IMR-90 (cell line): Measurements from ENCODE around the gene APBB3. TPM values are rescaled to one million over a fixed set of nuclear protein-coding genes. Genes with fewer than 3 reads are reported as not detected.

ENCODE experiments used
- ATAC-seq: fragments of 200-7000 bp; cut with Tn5 transposase; 2 replicates; pipeline ENCODE4 v1.9.1; 2020; ENCODE audit warnings: low read depth, mild to moderate bottlenecking, moderate library complexity
- BruUV-seq: library from RNA; stranded (reverse); fragments of 400-500 nt; replicated peaks from 2 replicates; lab custom pipeline; 2021; lab: Mats Ljungman, UMichigan
- CTCF ChIA-PET: fragments of 300-600 bp; formaldehyde crosslinking; extraction: SDS; loops from one replicate; lab custom pipeline; 2021; ENCODE audit warnings: antibody characterized with exemption; lab: Yijun Ruan, JAX
- POLR2A ChIA-PET: fragments of 300-600 bp; sonication (Branson Sonifier 250); formaldehyde crosslinking; loops from one replicate; lab custom pipeline; 2022; ENCODE audit warnings: antibody characterized with exemption; ENCODE audit not compliant: unreplicated experiment; lab: Charles Lee
- DNase-seq: peaks from one replicate; pipeline ENCODE4 v3.0.0; 2013
- H2AFZ ChIP-seq: replicated peaks from 2 replicates; pipeline ENCODE3; 2013; ENCODE audit warnings: low read length, mild to moderate bottlenecking; ENCODE audit not compliant: poor library complexity
- H2AK5ac ChIP-seq: 2 replicates; pipeline ENCODE4 v1.6.1; 2013; ENCODE audit warnings: low read depth, low read length, inconsistent platforms
- H2AK9ac ChIP-seq: replicated peaks from 2 replicates; pipeline ENCODE3; 2013; ENCODE audit warnings: mild to moderate bottlenecking, low read depth, low read length, moderate library complexity; ENCODE audit not compliant: poor library complexity
- H2BK120ac ChIP-seq: 2 replicates; pipeline ENCODE4 v1.6.1; 2013; ENCODE audit warnings: low read depth, low read length, inconsistent platforms
- H2BK15ac ChIP-seq: 3 replicates; pipeline ENCODE4 v1.6.1; 2013; ENCODE audit warnings: low read depth, low read length, inconsistent platforms
- H2BK20ac ChIP-seq: 2 replicates; pipeline ENCODE4 v1.6.1; 2013; ENCODE audit warnings: low read depth, mild to moderate bottlenecking, inconsistent platforms, low read length, moderate library complexity
- H2BK5ac ChIP-seq: 2 replicates; pipeline ENCODE4 v1.6.1; 2013; ENCODE audit warnings: mild to moderate bottlenecking, low read depth, low read length, inconsistent platforms; ENCODE audit not compliant: poor library complexity, severe bottlenecking
- H3K14ac ChIP-seq: replicated peaks from 2 replicates; pipeline ENCODE4 v1.6.1; 2013; ENCODE audit warnings: low read depth, low read length, inconsistent platforms
- H3K18ac ChIP-seq: 2 replicates; pipeline ENCODE4 v1.6.1; 2013; ENCODE audit warnings: low read depth, low read length, control low read depth
- H3K23ac ChIP-seq: 2 replicates; pipeline ENCODE4 v1.6.1; 2013; ENCODE audit warnings: low read depth, low read length, inconsistent platforms
- H3K27ac ChIP-seq: 2 replicates; pipeline ENCODE4 v1.5.1; 2013; ENCODE audit warnings: mild to moderate bottlenecking, control low read depth, low read length; ENCODE audit not compliant: insufficient read depth
- H3K27me3 ChIP-seq: 2 replicates; pipeline ENCODE4 v1.6.1; 2013; ENCODE audit warnings: low read length; ENCODE audit not compliant: control insufficient read depth, insufficient read depth
- H3K36me3 ChIP-seq: 2 replicates; pipeline ENCODE4 v1.6.1; 2013; ENCODE audit warnings: low read length, mixed read lengths; ENCODE audit not compliant: control insufficient read depth, insufficient read depth
- H3K4ac ChIP-seq: 2 replicates; pipeline ENCODE4 v1.6.1; 2013; ENCODE audit warnings: low read depth, low read length, inconsistent platforms
- H3K4me1 ChIP-seq: 2 replicates; pipeline ENCODE4 v1.6.1; 2013; ENCODE audit warnings: low read length, mixed read lengths; ENCODE audit not compliant: control insufficient read depth, insufficient read depth
- H3K4me2 ChIP-seq: 2 replicates; pipeline ENCODE4 v1.6.1; 2013; ENCODE audit warnings: low read depth, mild to moderate bottlenecking, control low read depth, low read length, moderate library complexity
- H3K4me3 ChIP-seq: 2 replicates; pipeline ENCODE4 v1.5.1; 2013; ENCODE audit warnings: low read depth, mild to moderate bottlenecking, control low read depth, low read length, moderate library complexity; ENCODE audit not compliant: insufficient read depth
- H3K56ac ChIP-seq: 2 replicates; pipeline ENCODE4 v1.6.1; 2013; ENCODE audit warnings: low read length, inconsistent platforms; ENCODE audit not compliant: insufficient read depth; ENCODE audit errors: extremely low read depth
- H3K79me1 ChIP-seq, 2 experiments: 2 replicates each; pipeline ENCODE4 v1.6.1; 2013; ENCODE audit warnings: low read length in 2 of 2, inconsistent platforms in 1 of 2, low read depth in 1 of 2
- H3K9ac ChIP-seq: 2 replicates; pipeline ENCODE4 v1.6.1; 2013; ENCODE audit warnings: low read depth, low read length, control low read depth
- H3K9me1 ChIP-seq: 2 replicates; pipeline ENCODE4 v1.6.1; 2013; ENCODE audit warnings: low read length, inconsistent platforms; ENCODE audit not compliant: insufficient read depth
- H3K9me3 ChIP-seq: 2 replicates; pipeline ENCODE4 v1.6.1; 2013; ENCODE audit warnings: low read length; ENCODE audit not compliant: control insufficient read depth, insufficient read depth
- H4K20me1 ChIP-seq: 2 replicates; pipeline ENCODE4 v1.6.1; 2013; ENCODE audit warnings: low read length, inconsistent platforms; ENCODE audit not compliant: insufficient read depth
- H4K5ac ChIP-seq: 2 replicates; pipeline ENCODE4 v1.6.1; 2013; ENCODE audit warnings: mild to moderate bottlenecking, low read depth, low read length, control low read depth
- H4K8ac ChIP-seq, 2 experiments: 2 replicates each; pipeline ENCODE4 v1.6.1; 2013; ENCODE audit warnings: low read depth in 2 of 2, low read length in 2 of 2, control low read depth in 1 of 2, inconsistent platforms in 1 of 2
- H4K91ac ChIP-seq: 2 replicates; pipeline ENCODE4 v1.6.1; 2013; ENCODE audit warnings: low read depth, low read length, inconsistent platforms; ENCODE audit not compliant: insufficient read depth
- MAZ ChIP-seq: IDR thresholded peaks from 2 replicates; pipeline ENCODE4 v1.6.1; 2012; ENCODE audit warnings: low read depth, mild to moderate bottlenecking, low read length, improper control_type of control experiment, moderate library complexity, borderline replicate concordance
- RFX5 ChIP-seq: IDR thresholded peaks from 2 replicates; pipeline ENCODE4 v1.8.0; 2012; ENCODE audit warnings: low read depth, mild to moderate bottlenecking, low read length, moderate library complexity
- WGBS, 2 experiments: methylation state at CpG; one replicate each; pipeline versions ENCODE4 v1.1.5 to v1.1.7; 2013; ENCODE audit warnings: missing lambda C conversion rate in 2 of 2; ENCODE audit not compliant: insufficient read length in 1 of 2; ENCODE audit errors: extremely low coverage in 2 of 2; 5-methylcytosine and 5-hydroxymethylcytosine counted together
- dilution Hi-C: fragments of 300-500 bp; cut with HindIII; formaldehyde crosslinking; loops from one replicate; pipeline ENCODE4 v1.14.3; 2018; ENCODE audit warnings: low sequenced_read_pairs; ENCODE audit not compliant: unreplicated experiment
- in situ Hi-C: fragments of 300-500 bp; cut with MboI; formaldehyde crosslinking; loops from 3 replicates; pipeline ENCODE4 v1.14.3; 2019; ENCODE audit warnings: low sequenced_read_pairs, inconsistent platforms, mixed read lengths
- intact Hi-C: fragments of 100-400 bp; cut with micrococcal nuclease; formaldehyde crosslinking; loops from 2 replicates; pipeline ENCODE4 v1.10.0; 2022
- polyA plus RNA-seq, 3 experiments: library from polyadenylated mRNA; depleted of rRNA; stranded (reverse); fragments of >200 nt; gene quantifications; 2 replicates each; pipeline ENCODE4 v1.2.3, GENCODE V29; 2012; ENCODE audit warnings: low replicate concordance in 1 of 3
- total RNA-seq: library from RNA; depleted of rRNA; stranded (reverse); fragments of >200 nt; gene quantifications from 2 replicates; pipeline ENCODE4 v1.2.3, GENCODE V29; 2012
- TF ChIP-seq, protein P1 (sequence below): conservative IDR thresholded peaks from 2 replicates; pipeline ENCODE4 v1.5.1; 2012; ENCODE audit warnings: mild to moderate bottlenecking, low read depth, low read length, improper control_type of control experiment

Gene APBB3
- total and polyA plus RNA-seq, 2 of the 4 experiments (the other 2 are of a cell fraction): 6.6 to 23.8 TPM

- H4K5ac ChIP-seq: no peak overlapping the region
- H3K18ac ChIP-seq: no peak overlapping the region
- DNase-seq (no peak), ATAC-seq (no peak)
- H3K56ac ChIP-seq: no peak overlapping the region
- no peak overlapping the region for H3K9ac ChIP-seq
- peaks cover 14% of the 10 kb centered on the region for H3K9me1 ChIP-seq
- no peak overlapping the region for H3K14ac ChIP-seq
- no peak overlapping the region for H2AK9ac ChIP-seq
- POLR2A ChIA-PET: no interaction called here
- no peak overlapping the region for H2AFZ ChIP-seq
- no peak overlapping the region for H2BK5ac ChIP-seq
- H3K27ac ChIP-seq: no peak overlapping the region
- TF ChIP-seq MAZ (no peak), RFX5 (no peak)
- TF ChIP-seq, protein P1, sequence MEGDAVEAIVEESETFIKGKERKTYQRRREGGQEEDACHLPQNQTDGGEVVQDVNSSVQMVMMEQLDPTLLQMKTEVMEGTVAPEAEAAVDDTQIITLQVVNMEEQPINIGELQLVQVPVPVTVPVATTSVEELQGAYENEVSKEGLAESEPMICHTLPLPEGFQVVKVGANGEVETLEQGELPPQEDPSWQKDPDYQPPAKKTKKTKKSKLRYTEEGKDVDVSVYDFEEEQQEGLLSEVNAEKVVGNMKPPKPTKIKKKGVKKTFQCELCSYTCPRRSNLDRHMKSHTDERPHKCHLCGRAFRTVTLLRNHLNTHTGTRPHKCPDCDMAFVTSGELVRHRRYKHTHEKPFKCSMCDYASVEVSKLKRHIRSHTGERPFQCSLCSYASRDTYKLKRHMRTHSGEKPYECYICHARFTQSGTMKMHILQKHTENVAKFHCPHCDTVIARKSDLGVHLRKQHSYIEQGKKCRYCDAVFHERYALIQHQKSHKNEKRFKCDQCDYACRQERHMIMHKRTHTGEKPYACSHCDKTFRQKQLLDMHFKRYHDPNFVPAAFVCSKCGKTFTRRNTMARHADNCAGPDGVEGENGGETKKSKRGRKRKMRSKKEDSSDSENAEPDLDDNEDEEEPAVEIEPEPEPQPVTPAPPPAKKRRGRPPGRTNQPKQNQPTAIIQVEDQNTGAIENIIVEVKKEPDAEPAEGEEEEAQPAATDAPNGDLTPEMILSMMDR: no peak
- H4K8ac ChIP-seq: no peak overlapping the region
- in situ Hi-C loops (no loop called here), intact Hi-C loops (no loop called here), dilution Hi-C loops (no loop called here)
- H3K36me3 ChIP-seq: peaks cover 25% of the 10 kb centered on the region
- H3K23ac ChIP-seq: no peak overlapping the region
- peaks cover 5% of the 10 kb centered on the region for H3K4me1 ChIP-seq
- H3K79me1 ChIP-seq: peaks cover 19 to 40% of the 10 kb centered on the region in 2 experiments; a peak in 3 of 4 replicates
- H2BK120ac ChIP-seq: no peak overlapping the region
- no peak overlapping the region for H3K4me3 ChIP-seq
- no peaks in the 10 kb centered on the region for H4K20me1 ChIP-seq
- H3K9me3 ChIP-seq: no peaks in the 10 kb centered on the region
- H3K4me2 ChIP-seq: no peak overlapping the region
- H2AK5ac ChIP-seq: no peak overlapping the region
- no peak overlapping the region for H4K91ac ChIP-seq
- H3K27me3 ChIP-seq: no peaks in the 10 kb centered on the region
- no peak overlapping the region for H2BK15ac ChIP-seq
- CTCF ChIA-PET: interaction anchor here (0.8 to 1.2 kb wide), 2 partner anchors 65 to 70 kb away, joined by 3 read pairs; partner anchors contain the start of gene TMCO6
- no CpG with 5 or more reads among the region's 4 CpGs for WGBS, 2 experiments
- BruUV-seq: no TSS peak
- H3K4ac ChIP-seq: no peak overlapping the region
- H2BK20ac ChIP-seq: no peak overlapping the region
These were observed 4.8 kb upstream of the APBB3 start for GRCh38 chr5:140569197-140569596.
